HepG2 (cell line): ENCODE measurements around the gene LSM6. TPM values are rescaled to one million over a fixed set of nuclear protein-coding genes. Genes with fewer than 3 reads are reported as not detected.
A peak's percentile ranks its signal among the peaks of the same experiment; 100 is the strongest.

Experiments
- CHD2 ChIP-seq: IDR thresholded peaks from 2 replicates; pipeline ENCODE4 v1.6.1; 2011; ENCODE audit warnings: low read depth, low read length, improper control_type of control experiment
- HOXA9 ChIP-seq: sonication (generic); formaldehyde crosslinking; IDR thresholded peaks from 2 replicates; pipeline ENCODE4 v1.8.1; 2022; ENCODE audit warnings: missing genetic modification reagents, mild to moderate bottlenecking, moderate library complexity, borderline replicate concordance
- NKX3-1 ChIP-seq: sonication (generic); formaldehyde crosslinking; IDR thresholded peaks from 2 replicates; pipeline ENCODE4 v1.5.0; 2020; ENCODE audit warnings: missing genetic modification reagents
- NONO ChIP-seq, 2 experiments: fragments of 450-650 bp in 1 of 2; sonication (generic) in 1 of 2; formaldehyde crosslinking in 1 of 2; IDR thresholded peaks in 1 of 2; conservative IDR thresholded peaks in 1 of 2; 2 replicates each; pipeline versions ENCODE4 v1.6.1 to v1.8.0; 2017 to 2022; ENCODE audit warnings: mild to moderate bottlenecking in 1 of 2, missing genetic modification reagents in 1 of 2, moderate library complexity in 1 of 2
- PAWR ChIP-seq: sonication (generic); formaldehyde crosslinking; IDR thresholded peaks from 2 replicates; pipeline ENCODE4 v1.4.0; 2020; ENCODE audit warnings: missing genetic modification reagents, mild to moderate bottlenecking, borderline replicate concordance
- SCMH1 ChIP-seq: sonication (generic); formaldehyde crosslinking; IDR thresholded peaks from 2 replicates; pipeline ENCODE4 v1.9.0; 2021; ENCODE audit warnings: missing genetic modification reagents, mild to moderate bottlenecking, borderline replicate concordance
- SNAI1 ChIP-seq: sonication (generic); formaldehyde crosslinking; IDR thresholded peaks from 2 replicates; pipeline ENCODE4 v1.5.0; 2020; ENCODE audit warnings: mild to moderate bottlenecking, missing genetic modification reagents, borderline replicate concordance
- ZNF274 ChIP-seq: sonication (generic); formaldehyde crosslinking; IDR thresholded peaks from 2 replicates; pipeline ENCODE4 v1.5.1; 2020; ENCODE audit warnings: mild to moderate bottlenecking, missing genetic modification reagents
- ZNF33A ChIP-seq: sonication (generic); formaldehyde crosslinking; IDR thresholded peaks from 2 replicates; pipeline ENCODE4 v1.5.1; 2020; ENCODE audit warnings: missing genetic modification reagents, mild to moderate bottlenecking, moderate library complexity, borderline replicate concordance
- ZNF496 ChIP-seq: sonication (generic); formaldehyde crosslinking; IDR thresholded peaks from 2 replicates; pipeline ENCODE4 v1.8.1; 2023; ENCODE audit warnings: mild to moderate bottlenecking, moderate library complexity, missing genetic modification reagents; ENCODE audit not compliant: insufficient replicate concordance
- polyA plus RNA-seq, 8 experiments: library from polyadenylated mRNA; depleted of rRNA in 3 of 8; stranded (reverse) in 7 of 8; unstranded in 1 of 8; fragments of >200 nt; fragmentation: Illumina TruSeq in 4 of 8; extraction: Trizol in 4 of 8; gene quantifications; 2 replicates each; pipeline versions ENCODE4 v1.2.1 to v1.2.3, GENCODE V29; 2011 to 2016; ENCODE audit warnings: low read depth in 4 of 8, missing spikeins in 1 of 8, mixed read lengths in 1 of 8; ENCODE audit not compliant: insufficient read depth in 1 of 8
- total RNA-seq, 5 experiments: library from RNA; depleted of rRNA; stranded (reverse); fragments of >200 nt; fragmentation: Illumina TruSeq; extraction: Trizol; gene quantifications; 2 replicates each; pipeline ENCODE4 v1.2.3, GENCODE V29; 2016; ENCODE audit warnings: low read depth in 1 of 5
- TF ChIP-seq, protein P1 (sequence below): sonication (generic); formaldehyde crosslinking; IDR thresholded peaks from 2 replicates; pipeline ENCODE4 v1.4.0; 2020; ENCODE audit warnings: missing genetic modification reagents
- TF ChIP-seq, protein P2 (sequence below): sonication (generic); formaldehyde crosslinking; IDR thresholded peaks from 2 replicates; pipeline ENCODE4 v1.4.0; 2020; ENCODE audit warnings: missing genetic modification reagents, borderline replicate concordance
- TF ChIP-seq, protein P3 (sequence below): sonication (generic); formaldehyde crosslinking; conservative IDR thresholded peaks from 2 replicates; pipeline ENCODE4 v1.4.0; 2020; ENCODE audit warnings: mild to moderate bottlenecking, missing genetic modification reagents, moderate library complexity
- TF ChIP-seq, protein P4 (sequence below): IDR thresholded peaks from 2 replicates; pipeline ENCODE4 v1.6.1; 2012; ENCODE audit warnings: low read length, improper control_type of control experiment
- TF ChIP-seq, protein P5 (sequence below): sonication (generic); formaldehyde crosslinking; IDR thresholded peaks from 2 replicates; pipeline ENCODE4 v1.5.1; 2020; ENCODE audit warnings: mild to moderate bottlenecking, missing genetic modification reagents, moderate library complexity

Gene LSM6
- total and polyA plus RNA-seq, 2 of the 13 experiments (the other 11 are each of a cell fraction or from before 2014, with no cell fraction given): 14.6 to 83.3 TPM

DNA sequence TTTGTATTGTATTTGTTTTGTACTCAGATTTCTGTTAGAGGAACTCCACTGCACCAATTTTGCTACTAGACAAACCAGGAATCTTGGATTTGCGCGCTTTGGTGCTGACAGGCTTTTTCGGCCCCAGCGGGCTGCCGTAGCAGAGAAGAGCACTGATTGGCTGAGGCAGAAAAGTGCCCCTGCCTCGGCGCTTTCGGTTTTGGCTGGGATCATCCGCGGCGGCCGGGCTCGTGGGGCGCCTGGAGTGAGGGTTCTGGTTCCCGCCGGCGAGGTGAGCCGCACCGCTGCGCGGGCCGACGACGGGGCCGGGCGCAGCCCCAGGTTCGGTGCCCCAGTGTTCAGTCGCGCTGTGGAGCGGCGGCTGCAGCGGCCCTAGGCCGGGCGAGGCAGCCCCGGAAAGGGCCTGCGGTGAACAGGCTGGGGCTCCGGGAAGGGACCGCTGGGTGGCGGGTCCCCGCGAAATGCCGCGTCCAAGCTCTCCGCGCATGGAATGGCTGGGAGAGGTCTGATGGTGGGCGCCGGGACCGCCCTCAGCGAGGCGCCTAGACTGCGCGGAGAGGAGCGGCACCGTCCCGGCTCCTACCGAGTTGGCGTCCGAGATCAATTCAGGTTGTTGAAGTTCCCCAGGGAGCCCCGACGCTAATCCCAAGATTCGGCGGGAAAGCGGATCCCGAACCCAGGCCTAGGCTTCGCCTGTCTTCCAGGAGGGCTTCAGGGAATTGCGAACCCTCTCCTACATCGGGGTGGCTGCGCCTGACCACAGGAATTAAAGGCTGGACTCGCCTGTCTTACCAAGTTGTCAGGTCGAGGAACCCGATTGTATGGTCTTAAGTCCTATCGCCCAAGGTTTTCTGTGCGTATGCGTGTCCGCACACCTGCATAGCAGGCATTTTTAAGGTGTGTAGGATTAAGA lies at the start of gene LSM6 (continued):
- no peak for TF ChIP-seq PAWR (CRISPR knock-in tag)
- TF ChIP-seq NONO (IDR thresholded peaks at IDR 0.05): no peak
- no peak for TF ChIP-seq NONO (CRISPR knock-in tag; conservative IDR thresholded peaks at IDR 0.05)
- TF ChIP-seq, protein P1, sequence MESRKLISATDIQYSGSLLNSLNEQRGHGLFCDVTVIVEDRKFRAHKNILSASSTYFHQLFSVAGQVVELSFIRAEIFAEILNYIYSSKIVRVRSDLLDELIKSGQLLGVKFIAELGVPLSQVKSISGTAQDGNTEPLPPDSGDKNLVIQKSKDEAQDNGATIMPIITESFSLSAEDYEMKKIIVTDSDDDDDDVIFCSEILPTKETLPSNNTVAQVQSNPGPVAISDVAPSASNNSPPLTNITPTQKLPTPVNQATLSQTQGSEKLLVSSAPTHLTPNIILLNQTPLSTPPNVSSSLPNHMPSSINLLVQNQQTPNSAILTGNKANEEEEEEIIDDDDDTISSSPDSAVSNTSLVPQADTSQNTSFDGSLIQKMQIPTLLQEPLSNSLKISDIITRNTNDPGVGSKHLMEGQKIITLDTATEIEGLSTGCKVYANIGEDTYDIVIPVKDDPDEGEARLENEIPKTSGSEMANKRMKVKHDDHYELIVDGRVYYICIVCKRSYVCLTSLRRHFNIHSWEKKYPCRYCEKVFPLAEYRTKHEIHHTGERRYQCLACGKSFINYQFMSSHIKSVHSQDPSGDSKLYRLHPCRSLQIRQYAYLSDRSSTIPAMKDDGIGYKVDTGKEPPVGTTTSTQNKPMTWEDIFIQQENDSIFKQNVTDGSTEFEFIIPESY (CRISPR knock-in tag): no peak
- no peak for TF ChIP-seq SCMH1
- TF ChIP-seq SNAI1 (CRISPR knock-in tag): peak; percentile 64; the same call in 1 of the 2 replicates
- TF ChIP-seq, protein P2, sequence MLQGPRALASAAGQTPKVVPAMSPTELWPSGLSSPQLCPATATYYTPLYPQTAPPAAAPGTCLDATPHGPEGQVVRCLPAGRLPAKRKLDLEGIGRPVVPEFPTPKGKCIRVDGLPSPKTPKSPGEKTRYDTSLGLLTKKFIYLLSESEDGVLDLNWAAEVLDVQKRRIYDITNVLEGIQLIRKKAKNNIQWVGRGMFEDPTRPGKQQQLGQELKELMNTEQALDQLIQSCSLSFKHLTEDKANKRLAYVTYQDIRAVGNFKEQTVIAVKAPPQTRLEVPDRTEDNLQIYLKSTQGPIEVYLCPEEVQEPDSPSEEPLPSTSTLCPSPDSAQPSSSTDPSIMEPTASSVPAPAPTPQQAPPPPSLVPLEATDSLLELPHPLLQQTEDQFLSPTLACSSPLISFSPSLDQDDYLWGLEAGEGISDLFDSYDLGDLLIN: no peak
- TF ChIP-seq, protein P3, sequence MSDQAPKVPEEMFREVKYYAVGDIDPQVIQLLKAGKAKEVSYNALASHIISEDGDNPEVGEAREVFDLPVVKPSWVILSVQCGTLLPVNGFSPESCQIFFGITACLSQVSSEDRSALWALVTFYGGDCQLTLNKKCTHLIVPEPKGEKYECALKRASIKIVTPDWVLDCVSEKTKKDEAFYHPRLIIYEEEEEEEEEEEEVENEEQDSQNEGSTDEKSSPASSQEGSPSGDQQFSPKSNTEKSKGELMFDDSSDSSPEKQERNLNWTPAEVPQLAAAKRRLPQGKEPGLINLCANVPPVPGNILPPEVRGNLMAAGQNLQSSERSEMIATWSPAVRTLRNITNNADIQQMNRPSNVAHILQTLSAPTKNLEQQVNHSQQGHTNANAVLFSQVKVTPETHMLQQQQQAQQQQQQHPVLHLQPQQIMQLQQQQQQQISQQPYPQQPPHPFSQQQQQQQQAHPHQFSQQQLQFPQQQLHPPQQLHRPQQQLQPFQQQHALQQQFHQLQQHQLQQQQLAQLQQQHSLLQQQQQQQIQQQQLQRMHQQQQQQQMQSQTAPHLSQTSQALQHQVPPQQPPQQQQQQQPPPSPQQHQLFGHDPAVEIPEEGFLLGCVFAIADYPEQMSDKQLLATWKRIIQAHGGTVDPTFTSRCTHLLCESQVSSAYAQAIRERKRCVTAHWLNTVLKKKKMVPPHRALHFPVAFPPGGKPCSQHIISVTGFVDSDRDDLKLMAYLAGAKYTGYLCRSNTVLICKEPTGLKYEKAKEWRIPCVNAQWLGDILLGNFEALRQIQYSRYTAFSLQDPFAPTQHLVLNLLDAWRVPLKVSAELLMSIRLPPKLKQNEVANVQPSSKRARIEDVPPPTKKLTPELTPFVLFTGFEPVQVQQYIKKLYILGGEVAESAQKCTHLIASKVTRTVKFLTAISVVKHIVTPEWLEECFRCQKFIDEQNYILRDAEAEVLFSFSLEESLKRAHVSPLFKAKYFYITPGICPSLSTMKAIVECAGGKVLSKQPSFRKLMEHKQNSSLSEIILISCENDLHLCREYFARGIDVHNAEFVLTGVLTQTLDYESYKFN (CRISPR knock-in tag): peak; percentile 14; the same call in 1 of the 2 replicates
- no peak for TF ChIP-seq ZNF33A
- TF ChIP-seq ZNF274 (CRISPR knock-in tag): peak; percentile 87; the same call in 1 of the 2 replicates
- TF ChIP-seq NKX3-1 (CRISPR knock-in tag): no peak
- TF ChIP-seq, protein P4, sequence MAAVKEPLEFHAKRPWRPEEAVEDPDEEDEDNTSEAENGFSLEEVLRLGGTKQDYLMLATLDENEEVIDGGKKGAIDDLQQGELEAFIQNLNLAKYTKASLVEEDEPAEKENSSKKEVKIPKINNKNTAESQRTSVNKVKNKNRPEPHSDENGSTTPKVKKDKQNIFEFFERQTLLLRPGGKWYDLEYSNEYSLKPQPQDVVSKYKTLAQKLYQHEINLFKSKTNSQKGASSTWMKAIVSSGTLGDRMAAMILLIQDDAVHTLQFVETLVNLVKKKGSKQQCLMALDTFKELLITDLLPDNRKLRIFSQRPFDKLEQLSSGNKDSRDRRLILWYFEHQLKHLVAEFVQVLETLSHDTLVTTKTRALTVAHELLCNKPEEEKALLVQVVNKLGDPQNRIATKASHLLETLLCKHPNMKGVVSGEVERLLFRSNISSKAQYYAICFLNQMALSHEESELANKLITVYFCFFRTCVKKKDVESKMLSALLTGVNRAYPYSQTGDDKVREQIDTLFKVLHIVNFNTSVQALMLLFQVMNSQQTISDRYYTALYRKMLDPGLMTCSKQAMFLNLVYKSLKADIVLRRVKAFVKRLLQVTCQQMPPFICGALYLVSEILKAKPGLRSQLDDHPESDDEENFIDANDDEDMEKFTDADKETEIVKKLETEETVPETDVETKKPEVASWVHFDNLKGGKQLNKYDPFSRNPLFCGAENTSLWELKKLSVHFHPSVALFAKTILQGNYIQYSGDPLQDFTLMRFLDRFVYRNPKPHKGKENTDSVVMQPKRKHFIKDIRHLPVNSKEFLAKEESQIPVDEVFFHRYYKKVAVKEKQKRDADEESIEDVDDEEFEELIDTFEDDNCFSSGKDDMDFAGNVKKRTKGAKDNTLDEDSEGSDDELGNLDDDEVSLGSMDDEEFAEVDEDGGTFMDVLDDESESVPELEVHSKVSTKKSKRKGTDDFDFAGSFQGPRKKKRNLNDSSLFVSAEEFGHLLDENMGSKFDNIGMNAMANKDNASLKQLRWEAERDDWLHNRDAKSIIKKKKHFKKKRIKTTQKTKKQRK: no peak
- no peak for TF ChIP-seq HOXA9 (CRISPR knock-in tag)
- no peak for TF ChIP-seq CHD2
- TF ChIP-seq, protein P5, sequence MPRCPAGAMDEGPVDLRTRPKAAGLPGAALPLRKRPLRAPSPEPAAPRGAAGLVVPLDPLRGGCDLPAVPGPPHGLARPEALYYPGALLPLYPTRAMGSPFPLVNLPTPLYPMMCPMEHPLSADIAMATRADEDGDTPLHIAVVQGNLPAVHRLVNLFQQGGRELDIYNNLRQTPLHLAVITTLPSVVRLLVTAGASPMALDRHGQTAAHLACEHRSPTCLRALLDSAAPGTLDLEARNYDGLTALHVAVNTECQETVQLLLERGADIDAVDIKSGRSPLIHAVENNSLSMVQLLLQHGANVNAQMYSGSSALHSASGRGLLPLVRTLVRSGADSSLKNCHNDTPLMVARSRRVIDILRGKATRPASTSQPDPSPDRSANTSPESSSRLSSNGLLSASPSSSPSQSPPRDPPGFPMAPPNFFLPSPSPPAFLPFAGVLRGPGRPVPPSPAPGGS: peak; percentile 81; the same call in 1 of the 2 replicates
- no peak for TF ChIP-seq ZNF496 (CRISPR knock-in tag)
